Endothelial cell of umbilical vein (primary cell): ENCODE data around the gene MIER2. TPM values are rescaled to one million over a fixed set of nuclear protein-coding genes. Genes with fewer than 3 reads are reported as not detected.

Source experiments
- BruUV-seq: library from RNA; stranded (reverse); fragments of 400-500 nt; replicated peaks from 2 replicates; lab custom pipeline; 2021; lab: Mats Ljungman, UMichigan
- CTCF ChIA-PET: fragments of 300-600, 350-600 bp; sonication (Branson Sonifier 250); formaldehyde crosslinking; loops from one replicate; lab custom pipeline; 2021; ENCODE audit warnings: antibody characterized with exemption, inconsistent platforms; lab: Charles Lee
- POLR2A ChIA-PET: fragments of 300-600, 350-600 bp; sonication (Branson Sonifier 250); formaldehyde crosslinking; loops from one replicate; lab custom pipeline; 2021; ENCODE audit warnings: antibody characterized with exemption, inconsistent platforms; lab: Charles Lee
- DNase-seq: peaks from one replicate; pipeline ENCODE4 v3.0.0-alpha.2; 2011; ENCODE audit warnings: low read depth, low spot score
- FAIRE-seq: peaks from 2 replicates; lab custom pipeline; 2011; peaks lifted over from hg19 to GRCh38; lab: Jason Lieb, UNC
- H2AFZ ChIP-seq: 2 replicates; pipeline ENCODE4 v1.6.0; 2012; ENCODE audit warnings: low read depth, low read length, control low read depth, inconsistent platforms
- H3K27ac ChIP-seq: 2 replicates; pipeline ENCODE4 v1.5.1; 2011; ENCODE audit warnings: low read depth, mild to moderate bottlenecking, control low read depth, low read length, moderate library complexity; ENCODE audit not compliant: insufficient read depth
- H3K27me3 ChIP-seq, 2 experiments: 2 replicates each; pipeline versions ENCODE4 v1.6.0 to v1.6.1; 2011; ENCODE audit warnings: low read length in 2 of 2, mixed read lengths in 1 of 2; ENCODE audit not compliant: control insufficient read depth in 2 of 2, insufficient read depth in 2 of 2
- H3K36me3 ChIP-seq, 2 experiments: 2 replicates in 1 of 2; 3 replicates in 1 of 2; pipeline ENCODE4 v1.5.1; 2011; ENCODE audit warnings: low read length in 2 of 2, mild to moderate bottlenecking in 1 of 2, moderate library complexity in 1 of 2; ENCODE audit not compliant: control insufficient read depth in 2 of 2, insufficient read depth in 2 of 2; ENCODE audit errors: extremely low read depth in 1 of 2
- H3K4me1 ChIP-seq: 3 replicates; pipeline ENCODE4 v1.5.1; 2011; ENCODE audit warnings: mild to moderate bottlenecking, low read length; ENCODE audit not compliant: control insufficient read depth, insufficient read depth; ENCODE audit errors: extremely low read depth
- H3K4me2 ChIP-seq: 2 replicates; pipeline ENCODE4 v1.6.1; 2011; ENCODE audit warnings: low read length, control low read depth, mixed read lengths; ENCODE audit not compliant: insufficient read depth
- H3K4me3 ChIP-seq, 3 experiments: fragments of 200-600 bp in 1 of 3; sonication (generic), shearing (Covaris generic) in 1 of 3; replicated peaks in 1 of 3; 2 replicates each; pipeline ENCODE4 v1.5.1; 2011 to 2016; ENCODE audit warnings: control low read depth in 3 of 3, low read length in 3 of 3, mild to moderate bottlenecking in 2 of 3, inconsistent platforms in 1 of 3, low read depth in 1 of 3, moderate library complexity in 1 of 3; ENCODE audit not compliant: insufficient read depth in 1 of 3
- H3K79me2 ChIP-seq: 2 replicates; pipeline ENCODE4 v1.6.0; 2012; ENCODE audit warnings: low read length, inconsistent platforms; ENCODE audit not compliant: control insufficient read depth, insufficient read depth
- H3K9ac ChIP-seq: replicated peaks from 2 replicates; pipeline ENCODE3; 2011; ENCODE audit warnings: low read length, control low read depth; ENCODE audit not compliant: insufficient read depth; ENCODE audit errors: extremely low read depth
- H3K9me1 ChIP-seq: replicated peaks from 3 replicates; pipeline ENCODE4 v1.6.0; 2011; ENCODE audit warnings: mild to moderate bottlenecking, low read length; ENCODE audit not compliant: control insufficient read depth, insufficient read depth; ENCODE audit errors: extremely low read depth
- H3K9me3 ChIP-seq: replicated peaks from 2 replicates; pipeline ENCODE4 v1.5.1; 2012; ENCODE audit warnings: low read length, inconsistent platforms; ENCODE audit not compliant: control insufficient read depth, insufficient read depth
- H4K20me1 ChIP-seq: replicated peaks from 2 replicates; pipeline ENCODE3; 2011; ENCODE audit warnings: mild to moderate bottlenecking, low read length; ENCODE audit not compliant: control insufficient read depth, insufficient read depth; ENCODE audit errors: extremely low read depth
- EZH2 ChIP-seq: IDR thresholded peaks from 2 replicates; pipeline ENCODE4 v1.6.1; 2012; ENCODE audit warnings: borderline replicate concordance, low read depth, mild to moderate bottlenecking, moderate library complexity, low read length, inconsistent platforms; ENCODE audit not compliant: severe bottlenecking
- FOS ChIP-seq: IDR thresholded peaks from 2 replicates; pipeline ENCODE4 v1.6.1; 2011; ENCODE audit warnings: mild to moderate bottlenecking, low read length, moderate library complexity, borderline replicate concordance; ENCODE audit not compliant: insufficient read depth
- GATA2 ChIP-seq: IDR thresholded peaks from 2 replicates; pipeline ENCODE4 v1.7.0; 2011; ENCODE audit warnings: low read depth, mild to moderate bottlenecking, moderate library complexity, mixed read lengths, low read length; ENCODE audit not compliant: insufficient read length, insufficient read depth
- MYC ChIP-seq: IDR thresholded peaks from one replicate; pipeline ENCODE4 v1.6.1; 2011; ENCODE audit warnings: mild to moderate bottlenecking, low read depth, low read length
- POLR2AphosphoS5 ChIP-seq: IDR thresholded peaks from 2 replicates; pipeline ENCODE4 v1.6.1; 2012; ENCODE audit warnings: low read depth, mild to moderate bottlenecking, control low read depth, low read length, moderate library complexity; ENCODE audit not compliant: insufficient read depth
- dilution Hi-C: fragments of 300-500 bp; cut with MboI; formaldehyde crosslinking; loops from one replicate; pipeline ENCODE4 v1.15.0; 2019; ENCODE audit warnings: low sequenced_read_pairs; ENCODE audit not compliant: extremely low pct_ligation_motif_present
- intact Hi-C: fragments of 100-400 bp; cut with micrococcal nuclease; formaldehyde crosslinking; loops from one replicate; pipeline ENCODE4 v1.10.0; 2022
- polyA plus RNA-seq, 4 experiments: library from polyadenylated mRNA; depleted of rRNA in 3 of 4; stranded (reverse) in 3 of 4; unstranded in 1 of 4; fragments of >200 nt; gene quantifications; 2 replicates each; pipeline versions ENCODE4 v1.2.1 to v1.2.3, GENCODE V29; 2011 to 2012; ENCODE audit warnings: missing spikeins in 1 of 4
- total RNA-seq: library from RNA; stranded (reverse); gene quantifications from 2 replicates; pipeline ENCODE4 v1.2.3, GENCODE V29; 2021
- TF ChIP-seq, protein P1 (sequence below): IDR thresholded peaks from 2 replicates; pipeline ENCODE4 v1.6.1; 2011; ENCODE audit not compliant: insufficient read depth, insufficient read length
- TF ChIP-seq, protein P2 (sequence below), 2 donors: IDR thresholded peaks; 1 replicate in 1 of 2; 2 replicates in 1 of 2; pipeline ENCODE4 v1.5.1; 2011; ENCODE audit warnings: low read length in 2 of 2, mild to moderate bottlenecking in 2 of 2, moderate library complexity in 2 of 2, control low read depth in 1 of 2, inconsistent platforms in 1 of 2, low read depth in 1 of 2; ENCODE audit not compliant: insufficient read depth in 1 of 2; ENCODE audit errors: extremely low read depth in 1 of 2

The MIER2 gene
- total and polyA plus RNA-seq, 2 donors (not counting 3 experiments of a cell fraction or from before 2014, with no cell fraction given) = 20.3 to 44.9 TPM

DNA sequence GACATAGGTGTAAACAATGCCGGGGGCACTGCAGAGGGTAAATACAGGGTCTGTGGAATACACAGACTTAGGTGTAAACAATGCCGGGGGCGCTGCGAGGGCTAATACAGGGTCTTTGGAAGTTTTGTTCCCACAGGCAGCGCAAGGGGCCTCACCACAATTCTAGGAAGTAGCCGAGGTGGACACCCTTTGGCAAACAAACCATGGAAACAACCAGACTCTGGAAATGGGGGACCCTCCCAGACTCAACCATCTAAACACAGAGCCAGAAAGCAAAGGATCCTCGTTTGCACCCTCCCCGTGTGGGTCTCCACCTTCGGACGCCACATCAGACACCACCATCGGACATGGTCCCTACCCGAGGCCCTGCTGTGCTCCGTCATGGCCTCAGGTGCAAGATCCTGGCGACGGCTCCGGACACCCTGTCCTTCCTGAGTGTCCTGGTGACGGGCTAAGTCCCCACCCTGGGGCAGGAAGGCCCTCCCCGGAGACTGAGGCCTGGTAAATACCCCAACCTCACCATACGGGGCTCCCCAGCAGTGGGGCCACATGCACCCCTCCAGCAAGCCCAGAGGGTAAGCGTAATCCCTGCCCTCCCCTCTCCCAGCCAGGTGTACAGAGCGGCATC, 36.7 kb downstream of the MIER2 start:
- no TSS peak for BruUV-seq
- FAIRE-seq = no peak

DNA sequence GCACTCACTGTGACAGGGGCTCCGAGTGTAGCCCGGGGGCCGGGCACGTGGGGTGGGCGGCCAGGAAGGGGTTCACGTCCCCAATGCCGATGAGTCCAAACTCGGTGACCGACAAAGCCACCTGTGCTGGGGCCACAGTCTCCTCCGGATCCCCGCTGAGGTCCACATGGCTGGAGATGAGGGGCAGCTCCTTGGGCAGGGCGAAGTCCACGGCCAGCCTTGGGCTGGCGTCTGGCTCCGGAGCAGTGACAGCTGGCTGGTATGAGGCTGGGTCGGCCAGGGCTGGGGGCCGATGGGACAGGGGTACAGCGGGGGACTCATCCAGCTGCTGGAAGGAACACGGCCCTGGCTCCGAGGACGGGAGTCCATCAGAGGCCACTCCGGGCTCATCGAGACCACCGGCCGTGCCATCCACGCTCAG, 37.5 kb downstream of the MIER2 start:
- no TSS peak for BruUV-seq
- Histone ChIP-seq H3K79me2 (peaks cover 61% of the 10 kb centered on the region), H3K36me3 (peaks cover 12 to 28% of the 10 kb centered on the region in 2 experiments), H3K9me3 (no peaks in the 10 kb centered on the region), H4K20me1 (no peaks in the 10 kb centered on the region), H3K27me3 (no peaks in the 10 kb centered on the region), H3K4me1 (peaks cover 22% of the 10 kb centered on the region), H3K9me1 (no peaks in the 10 kb centered on the region), H3K4me3 (no peak overlapping the region), H3K27ac (no peak overlapping the region), H3K4me2 (no peak overlapping the region), H2AFZ (no peak overlapping the region), H3K9ac (no peak overlapping the region)
- FAIRE-seq = no peak
- dilution Hi-C loops (no loop called here), intact Hi-C loops (no loop called here)
- POLR2A ChIA-PET = no interaction called here
- CTCF ChIA-PET = no interaction called here
- no peak for DNase-seq
- TF ChIP-seq FOS = no peak
- TF ChIP-seq MYC = no peak
- TF ChIP-seq, protein P1, sequence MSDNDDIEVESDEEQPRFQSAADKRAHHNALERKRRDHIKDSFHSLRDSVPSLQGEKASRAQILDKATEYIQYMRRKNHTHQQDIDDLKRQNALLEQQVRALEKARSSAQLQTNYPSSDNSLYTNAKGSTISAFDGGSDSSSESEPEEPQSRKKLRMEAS = no peak
- TF ChIP-seq EZH2 = no peak
- TF ChIP-seq POLR2AphosphoS5 = no peak
- no peak for TF ChIP-seq GATA2
- TF ChIP-seq, protein P2, sequence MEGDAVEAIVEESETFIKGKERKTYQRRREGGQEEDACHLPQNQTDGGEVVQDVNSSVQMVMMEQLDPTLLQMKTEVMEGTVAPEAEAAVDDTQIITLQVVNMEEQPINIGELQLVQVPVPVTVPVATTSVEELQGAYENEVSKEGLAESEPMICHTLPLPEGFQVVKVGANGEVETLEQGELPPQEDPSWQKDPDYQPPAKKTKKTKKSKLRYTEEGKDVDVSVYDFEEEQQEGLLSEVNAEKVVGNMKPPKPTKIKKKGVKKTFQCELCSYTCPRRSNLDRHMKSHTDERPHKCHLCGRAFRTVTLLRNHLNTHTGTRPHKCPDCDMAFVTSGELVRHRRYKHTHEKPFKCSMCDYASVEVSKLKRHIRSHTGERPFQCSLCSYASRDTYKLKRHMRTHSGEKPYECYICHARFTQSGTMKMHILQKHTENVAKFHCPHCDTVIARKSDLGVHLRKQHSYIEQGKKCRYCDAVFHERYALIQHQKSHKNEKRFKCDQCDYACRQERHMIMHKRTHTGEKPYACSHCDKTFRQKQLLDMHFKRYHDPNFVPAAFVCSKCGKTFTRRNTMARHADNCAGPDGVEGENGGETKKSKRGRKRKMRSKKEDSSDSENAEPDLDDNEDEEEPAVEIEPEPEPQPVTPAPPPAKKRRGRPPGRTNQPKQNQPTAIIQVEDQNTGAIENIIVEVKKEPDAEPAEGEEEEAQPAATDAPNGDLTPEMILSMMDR (IDR thresholded peaks at IDR 0.05; ENCODE audit: extremely low read depth in 1 of 2, insufficient read depth in 1 of 2, low read depth in 1 of 2, low read length in 2 of 2) = no peak

More for the DNA sequence above, 36.7 kb downstream of the MIER2 start:
- TF ChIP-seq, protein P2 (IDR thresholded peaks at IDR 0.05; ENCODE audit: extremely low read depth in 1 of 2, insufficient read depth in 1 of 2, low read depth in 1 of 2, low read length in 2 of 2) = no peak
- peaks cover 12 to 28% of the 10 kb centered on the region in 2 experiments for H3K36me3 ChIP-seq
- dilution Hi-C loops = no loop called here
- H3K27me3 ChIP-seq = no peaks in the 10 kb centered on the region
- ChIA-PET POLR2A (no interaction called here), CTCF (no interaction called here)
- intact Hi-C loops = no loop called here
- no peaks in the 10 kb centered on the region for H3K9me3 ChIP-seq
- H3K4me2 ChIP-seq = no peak overlapping the region
- H2AFZ ChIP-seq = no peak overlapping the region
- H3K4me3 ChIP-seq = no peak overlapping the region
- H3K79me2 ChIP-seq = peaks cover 61% of the 10 kb centered on the region
- no peak for DNase-seq
- peaks cover 23% of the 10 kb centered on the region for H3K4me1 ChIP-seq
- H3K9ac ChIP-seq = no peak overlapping the region
- H3K9me1 ChIP-seq = no peaks in the 10 kb centered on the region
- no peaks in the 10 kb centered on the region for H4K20me1 ChIP-seq
- no peak overlapping the region for H3K27ac ChIP-seq
